Measurements from ENCODE around the gene ISG20. TPM values are rescaled to one million over a fixed set of nuclear protein-coding genes. Genes with fewer than 3 reads are reported as not detected.

Gene ISG20
- total and polyA plus RNA-seq, 2 of the 8 experiments (the other 6 are each of a cell fraction or from before 2014, with no cell fraction given): 2.9 to 5.2 TPM

DNA sequence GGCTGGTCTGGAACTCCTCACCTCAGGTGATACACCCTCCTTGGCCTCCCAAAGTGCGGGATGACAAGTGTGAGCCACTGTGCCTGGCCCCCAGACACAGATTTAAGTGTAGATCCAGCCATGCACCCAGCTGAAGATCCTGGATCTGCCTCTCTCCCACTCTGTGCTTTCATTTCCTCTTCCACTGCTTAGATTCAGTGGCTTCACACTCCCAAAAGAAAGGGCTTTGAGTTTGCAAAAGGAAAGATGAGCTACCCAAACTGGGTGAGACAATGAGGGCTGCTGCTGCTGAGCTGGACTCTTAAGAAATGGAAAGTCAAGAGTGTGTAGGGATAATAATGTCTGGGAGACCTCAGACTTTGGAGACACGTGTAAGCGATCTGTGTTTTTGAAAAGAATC lies 45.5 kb downstream of the ISG20 start:
- H2BK20ac ChIP-seq (ENCODE audit: low read length): no peak overlapping the region
- no peak overlapping the region for H2BK15ac ChIP-seq (ENCODE audit: low read length)
- no peak overlapping the region for H4K8ac ChIP-seq (ENCODE audit: extremely low read depth, insufficient read depth, low read length)
- no peak overlapping the region for H2BK12ac ChIP-seq (ENCODE audit: low read depth, low read length)
- no peaks in the 10 kb centered on the region for H4K20me1 ChIP-seq (replicated peaks in 1 of 2; ENCODE audit: control insufficient read depth in 1 of 2, insufficient read depth in 2 of 2, low read length in 2 of 2)
- H3K79me2 ChIP-seq (ENCODE audit: control insufficient read depth in 1 of 2, insufficient read depth in 2 of 2, low read length in 2 of 2): no peaks in the 10 kb centered on the region
- H3K9me3 ChIP-seq (ENCODE audit: insufficient read depth in 2 of 2, low read depth in 1 of 2, low read length in 1 of 2): peaks cover 3 to 10% of the 10 kb centered on the region in 2 experiments; a peak in 2 of 4 replicates
- no peaks in the 10 kb centered on the region for H3K27me3 ChIP-seq (replicated peaks in 1 of 4; ENCODE audit: control insufficient read depth in 3 of 4, extremely low read depth in 1 of 4, insufficient read depth in 3 of 4, low read length in 3 of 4)
- H3K36me3 ChIP-seq (ENCODE audit: control insufficient read depth in 2 of 4, insufficient read depth in 4 of 4, low read length in 3 of 4): no peaks in the 10 kb centered on the region
- no peak overlapping the region for H3K14ac ChIP-seq (ENCODE audit: insufficient read length)
- H3K4me2 ChIP-seq (ENCODE audit: insufficient read depth in 1 of 2, low read depth in 2 of 2, low read length in 2 of 2): no peak overlapping the region
- no peak overlapping the region for H3K9ac ChIP-seq (replicated peaks in 1 of 4; ENCODE audit: extremely low read depth in 1 of 4, low read depth in 3 of 4, low read length in 3 of 4)
- H3K23me2 ChIP-seq (ENCODE audit: low read depth, low read length): 0 out of 2 replicates have a peak, but pooled peaks cover 3% of the 10 kb centered on the region
- no peak overlapping the region for H2BK5ac ChIP-seq (ENCODE audit: low read depth, low read length)
- H3K4ac ChIP-seq (replicated peaks; ENCODE audit: insufficient read length, low read depth, low read length): no peak overlapping the region
- H4K5ac ChIP-seq (ENCODE audit: insufficient read length, low read depth, low read length): no peak overlapping the region
- no peaks in the 10 kb centered on the region for H3K79me1 ChIP-seq (ENCODE audit: low read depth, low read length)
- ChIA-PET CTCF (ENCODE audit: partially characterized antibody) (interaction anchor here (0.6 to 2.4 kb wide), 9 partner anchors 9 to 215 kb away, joined by 3 to 8 read pairs (median 5); no protein-coding TSS in a partner anchor), POLR2A (ENCODE audit: partially characterized antibody) (interaction anchor here (1.3 kb wide), 1 partner anchor 51 kb away, joined by 3 read pairs; no protein-coding TSS in a partner anchor)
- H3K4me3 ChIP-seq (ENCODE audit: extremely low read depth in 1 of 4, insufficient read depth in 2 of 4, low read depth in 3 of 4, low read length in 4 of 4): no peak overlapping the region
- H3K27ac ChIP-seq (ENCODE audit: low read depth, low read length): no peak overlapping the region
- H2AK5ac ChIP-seq (ENCODE audit: low read depth, low read length): no peak overlapping the region
- DNase-seq (ENCODE audit: low read depth in 1 of 2, low spot score in 2 of 2) (peak in 1 of 2 experiments; percentile 7), FAIRE-seq (no peak)
- no peak overlapping the region for H3K56ac ChIP-seq (replicated peaks; ENCODE audit: insufficient read length, low read depth, low read length)
- no peak overlapping the region for H3K18ac ChIP-seq (ENCODE audit: extremely low read depth, low read length)
- H2AFZ ChIP-seq (ENCODE audit: low read length): no peak overlapping the region
- 56% methylated on average over 3 of the region's 3 CpGs; no CpG with 5 or more reads in 1 of the 2 experiments for WGBS, 2 experiments (ENCODE audit: extremely low coverage in 1 of 2, insufficient coverage in 1 of 2, insufficient read length in 1 of 2, insufficient replicate concordance in 2 of 2, low coverage in 1 of 2, low lambda C conversion rate in 2 of 2, missing lambda C conversion rate in 1 of 2)
- H4K91ac ChIP-seq (replicated peaks; ENCODE audit: insufficient read length, low read length): no peak overlapping the region
- H2BK120ac ChIP-seq (replicated peaks; ENCODE audit: low read depth, low read length): no peak overlapping the region
- H3K23ac ChIP-seq (ENCODE audit: insufficient read length): no peak overlapping the region
- H3K4me1 ChIP-seq (replicated peaks in 1 of 4; ENCODE audit: control insufficient read depth in 3 of 4, insufficient read depth in 4 of 4, low read length in 3 of 4): no peaks in the 10 kb centered on the region
- no peak for TF ChIP-seq KDM5A (IDR thresholded peaks at IDR 0.05; ENCODE audit: low read length)
- no peak for TF ChIP-seq SP4 (IDR thresholded peaks at IDR 0.05; ENCODE audit: low read length)
- TF ChIP-seq BACH1 (IDR thresholded peaks at IDR 0.05; ENCODE audit: low read length): no peak
- TF ChIP-seq, protein P1, sequence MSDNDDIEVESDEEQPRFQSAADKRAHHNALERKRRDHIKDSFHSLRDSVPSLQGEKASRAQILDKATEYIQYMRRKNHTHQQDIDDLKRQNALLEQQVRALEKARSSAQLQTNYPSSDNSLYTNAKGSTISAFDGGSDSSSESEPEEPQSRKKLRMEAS (IDR thresholded peaks at IDR 0.05): no peak
- no peak for TF ChIP-seq RAD21 (IDR thresholded peaks at IDR 0.05 in 1 of 2, conservative IDR thresholded peaks at IDR 0.05 in 1 of 2; ENCODE audit: low read depth in 2 of 2, low read length in 2 of 2)
- TF ChIP-seq CBX8 (IDR thresholded peaks at IDR 0.05; ENCODE audit: borderline replicate concordance, low read depth, low read length): no peak
- TF ChIP-seq EZH2 (IDR thresholded peaks at IDR 0.05; ENCODE audit: low read depth, low read length, severe bottlenecking): no peak
- TF ChIP-seq NANOG (IDR thresholded peaks at IDR 0.05; ENCODE audit: insufficient read depth, low read depth, low read length, poor library complexity, severe bottlenecking): no peak
- no peak for TF ChIP-seq TAF7 (optimal IDR thresholded peaks at IDR 0.05; ENCODE audit: borderline replicate concordance, low read depth, low read length)
- no peak for TF ChIP-seq ZNF274 (IDR thresholded peaks at IDR 0.05; ENCODE audit: borderline replicate concordance, extremely low read depth, low read length)
- TF ChIP-seq JUN (IDR thresholded peaks at IDR 0.05; ENCODE audit: low read depth, low read length): no peak
- TF ChIP-seq PHF8 (conservative IDR thresholded peaks at IDR 0.05; ENCODE audit: low read depth, low read length): no peak
- no peak for TF ChIP-seq TBP (IDR thresholded peaks at IDR 0.05; ENCODE audit: low read depth, low read length)
- TF ChIP-seq YY1 (IDR thresholded peaks at IDR 0.05; ENCODE audit: low read depth, low read length): no peak
